ENCODE results near the gene TRPM3. TPM values are rescaled to one million over a fixed set of nuclear protein-coding genes. Genes with fewer than 3 reads are reported as not detected.

The TRPM3 gene
- polyA plus RNA-seq, 3 donors from 2014 or later, result not detected

GRCh38 chr9:70534061-70534460 is 587.4 kb downstream of the TRPM3 start:
- Mint-ChIP-seq H3K4me1 (no peaks in the 10 kb centered on the region), H3K27ac (no peak overlapping the region), H3K9me3 (no peaks in the 10 kb centered on the region), H3K27me3 (ENCODE audit: low read depth in 3 of 3) (peaks cover 0 to 4% (median 0%) of the 10 kb centered on the region in 3 donors), H3K36me3 (no peaks in the 10 kb centered on the region), H3K4me3 (no peak overlapping the region)
- no peak for DNase-seq

- no peak overlapping the region for H3K4me3 Mint-ChIP-seq
Observed at GRCh38 chr9:70533492-70533891, 587.9 kb downstream of the TRPM3 start.

GRCh38 chr9:70532716-70533115 is 588.7 kb downstream of the TRPM3 start:
- Mint-ChIP-seq H3K27ac (no peak overlapping the region), H3K4me1 (no peaks in the 10 kb centered on the region), H3K4me3 (no peak overlapping the region), H3K36me3 (no peaks in the 10 kb centered on the region), H3K27me3 (ENCODE audit: low read depth in 3 of 3) (peaks cover 0 to 4% (median 0%) of the 10 kb centered on the region in 3 donors), H3K9me3 (no peaks in the 10 kb centered on the region)
- no peak for DNase-seq

More at GRCh38 chr9:70533492-70533891, 587.9 kb downstream of the TRPM3 start:
- no peaks in the 10 kb centered on the region for H3K4me1 Mint-ChIP-seq
- no peaks in the 10 kb centered on the region for H3K9me3 Mint-ChIP-seq
- DNase-seq, result no peak
- H3K27ac Mint-ChIP-seq, result no peak overlapping the region
- H3K36me3 Mint-ChIP-seq, result no peaks in the 10 kb centered on the region
- H3K27me3 Mint-ChIP-seq (ENCODE audit: low read depth in 3 of 3), result peaks cover 0 to 4% (median 0%) of the 10 kb centered on the region in 3 donors

GRCh38 chr9:70531311-70531710 is 590.1 kb downstream of the TRPM3 start:
- H3K27me3 Mint-ChIP-seq (ENCODE audit: low read depth in 3 of 3), result peaks cover 1 to 4% (median 2%) of the 10 kb centered on the region in 3 donors
- no peaks in the 10 kb centered on the region for H3K4me1 Mint-ChIP-seq
- H3K27ac Mint-ChIP-seq, result no peak overlapping the region
- H3K4me3 Mint-ChIP-seq, result no peak overlapping the region
- DNase-seq, result no peak
- no peaks in the 10 kb centered on the region for H3K36me3 Mint-ChIP-seq
- no peaks in the 10 kb centered on the region for H3K9me3 Mint-ChIP-seq

GRCh38 chr9:70530716-70531115 is 590.7 kb downstream of the TRPM3 start:
- peaks cover 1 to 4% (median 2%) of the 10 kb centered on the region in 3 donors for H3K27me3 Mint-ChIP-seq (ENCODE audit: low read depth in 3 of 3)
- H3K9me3 Mint-ChIP-seq, result no peaks in the 10 kb centered on the region
- H3K4me1 Mint-ChIP-seq, result no peaks in the 10 kb centered on the region
- no peaks in the 10 kb centered on the region for H3K36me3 Mint-ChIP-seq
- no peak overlapping the region for H3K4me3 Mint-ChIP-seq
- no peak overlapping the region for H3K27ac Mint-ChIP-seq
- DNase-seq, result no peak

GRCh38 chr9:70529833-70530232 is 591.6 kb downstream of the TRPM3 start:
- H3K4me3 Mint-ChIP-seq, result no peak overlapping the region
- no peak for DNase-seq
- peaks cover 0 to 3% (median 2%) of the 10 kb centered on the region in 3 donors for H3K27me3 Mint-ChIP-seq (ENCODE audit: low read depth in 3 of 3)
- H3K9me3 Mint-ChIP-seq, result peaks cover 0 to 7% (median under 1%) of the 10 kb centered on the region in 6 donors
- H3K4me1 Mint-ChIP-seq, result no peaks in the 10 kb centered on the region
- no peak overlapping the region for H3K27ac Mint-ChIP-seq
- peaks cover 0 to 7% (median 0%) of the 10 kb centered on the region in 3 donors for H3K36me3 Mint-ChIP-seq

GRCh38 chr9:70529377-70529776 is 592.0 kb downstream of the TRPM3 start:
- Mint-ChIP-seq H3K4me3 (no peak overlapping the region), H3K4me1 (no peaks in the 10 kb centered on the region), H3K27me3 (ENCODE audit: low read depth in 3 of 3) (peaks cover 0 to 3% (median 2%) of the 10 kb centered on the region in 3 donors), H3K27ac (no peak overlapping the region), H3K36me3 (peaks cover 0 to 7% (median 0%) of the 10 kb centered on the region in 3 donors), H3K9me3 (peaks cover 0 to 10% (median under 1%) of the 10 kb centered on the region in 6 donors)
- DNase-seq, result no peak

- peaks cover 0 to 10% (median under 1%) of the 10 kb centered on the region in 6 donors for H3K9me3 Mint-ChIP-seq
- no peak overlapping the region for H3K4me3 Mint-ChIP-seq
- no peak for DNase-seq
- no peak overlapping the region for H3K27ac Mint-ChIP-seq
- peaks cover 0 to 7% (median 0%) of the 10 kb centered on the region in 3 donors for H3K36me3 Mint-ChIP-seq
- H3K27me3 Mint-ChIP-seq (ENCODE audit: low read depth in 3 of 3), result peaks cover 1 to 5% (median 3%) of the 10 kb centered on the region in 3 donors
- no peaks in the 10 kb centered on the region for H3K4me1 Mint-ChIP-seq
Observed at GRCh38 chr9:70526902-70527301, 594.5 kb downstream of the TRPM3 start.

- Mint-ChIP-seq H3K4me1 (no peaks in the 10 kb centered on the region), H3K9me3 (peaks cover 0 to 10% (median under 1%) of the 10 kb centered on the region in 6 donors)
Observed at GRCh38 chr9:70525519-70525918, 595.9 kb downstream of the TRPM3 start.

GRCh38 chr9:70519912-70520724 is 601.3 kb downstream of the TRPM3 start:
- Mint-ChIP-seq H3K4me3 (no peak overlapping the region), H3K27me3 (ENCODE audit: low read depth in 3 of 3) (peaks cover 1 to 4% (median 3%) of the 10 kb centered on the region in 3 donors), H3K36me3 (peaks cover 0 to 3% (median 0%) of the 10 kb centered on the region in 3 donors), H3K27ac (no peak overlapping the region), H3K4me1 (no peaks in the 10 kb centered on the region), H3K9me3 (peaks cover 0 to 6% (median 0%) of the 10 kb centered on the region in 6 donors)
- no peak for DNase-seq

More at GRCh38 chr9:70525519-70525918, 595.9 kb downstream of the TRPM3 start:
- no peak for DNase-seq
- H3K36me3 Mint-ChIP-seq, result peaks cover 0 to 7% (median 0%) of the 10 kb centered on the region in 3 donors
- no peak overlapping the region for H3K4me3 Mint-ChIP-seq
- H3K27ac Mint-ChIP-seq, result no peak overlapping the region
- H3K27me3 Mint-ChIP-seq (ENCODE audit: low read depth in 3 of 3), result peaks cover 1 to 5% (median 3%) of the 10 kb centered on the region in 3 donors

- Mint-ChIP-seq H3K27me3 (ENCODE audit: low read depth in 3 of 3) (peaks cover 0 to 2% (median under 1%) of the 10 kb centered on the region in 3 donors), H3K9me3 (no peaks in the 10 kb centered on the region), H3K27ac (no peak overlapping the region)
Observed at GRCh38 chr9:70517926-70518610, 603.4 kb downstream of the TRPM3 start.

GRCh38 chr9:70514273-70514672 is 607.1 kb downstream of the TRPM3 start:
- Mint-ChIP-seq H3K4me3 (no peak overlapping the region), H3K36me3 (no peaks in the 10 kb centered on the region), H3K27ac (no peak overlapping the region)

More at GRCh38 chr9:70517926-70518610, 603.4 kb downstream of the TRPM3 start:
- no peak for DNase-seq
- Mint-ChIP-seq H3K4me1 (no peaks in the 10 kb centered on the region), H3K4me3 (no peak overlapping the region), H3K36me3 (no peaks in the 10 kb centered on the region)

GRCh38 chr9:70511858-70512257 is 609.6 kb downstream of the TRPM3 start:
- DNase-seq, result no peak
- Mint-ChIP-seq H3K4me3 (no peak overlapping the region), H3K27ac (no peak overlapping the region), H3K9me3 (no peaks in the 10 kb centered on the region), H3K4me1 (no peaks in the 10 kb centered on the region), H3K27me3 (ENCODE audit: low read depth in 3 of 3) (peaks cover 0 to 6% (median 0%) of the 10 kb centered on the region in 3 donors), H3K36me3 (no peaks in the 10 kb centered on the region)

More at GRCh38 chr9:70514273-70514672, 607.1 kb downstream of the TRPM3 start:
- H3K27me3 Mint-ChIP-seq (ENCODE audit: low read depth in 3 of 3), result peaks cover 0 to 2% (median 0%) of the 10 kb centered on the region in 3 donors
- no peaks in the 10 kb centered on the region for H3K9me3 Mint-ChIP-seq
- no peaks in the 10 kb centered on the region for H3K4me1 Mint-ChIP-seq
- DNase-seq, result no peak

All from immature natural killer cell (primary cell).